Measurements from ENCODE around the gene P4HB.

DNA sequence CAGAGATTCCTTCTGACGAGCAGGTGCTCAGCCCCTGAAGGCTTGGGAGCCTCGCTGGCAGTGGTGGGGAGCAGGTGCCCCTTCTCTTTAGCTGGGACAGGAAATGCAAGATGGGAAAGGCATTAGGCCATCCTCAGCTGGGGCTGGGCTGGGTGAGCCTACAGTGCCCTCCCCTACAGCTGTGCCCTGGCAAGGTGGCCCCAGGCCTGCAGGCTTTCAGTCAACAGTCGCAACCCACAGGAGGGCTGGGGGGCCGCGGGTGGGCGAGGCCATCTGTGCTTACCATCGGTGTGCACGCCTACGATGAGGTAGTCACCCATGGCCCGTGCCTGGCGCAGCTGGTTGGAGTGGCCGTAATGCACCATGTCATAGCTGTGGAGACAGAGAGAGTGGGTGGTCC lies 48.9 kb upstream of the P4HB start:
- TF ChIP-seq EZH2phosphoT487 (IDR thresholded peaks at IDR 0.05; ENCODE audit: insufficient read depth, low read depth) = no peak
- no peak for TF ChIP-seq EZH2 (IDR thresholded peaks at IDR 0.05; ENCODE audit: insufficient read depth, poor library complexity, severe bottlenecking)

Data from GM23248 (cell line).